DND-41 (cell line): ENCODE results near the gene CLASP1.

Source experiments
- ATAC-seq: fragments of 200-7000 bp; cut with Tn5 transposase; 3 replicates; pipeline ENCODE4 v1.9.1; 2021; ENCODE audit warnings: low read depth; ENCODE audit not compliant: insufficient read depth
- DNase-seq: peaks from one replicate; pipeline ENCODE4 v3.0.0-alpha.2; 2020
- H2AFZ ChIP-seq: 2 replicates; pipeline ENCODE4 v1.6.0; 2012; ENCODE audit warnings: low read depth, low read length
- H3K27ac ChIP-seq: 2 replicates; pipeline ENCODE4 v1.5.1; 2012; ENCODE audit warnings: low read length, inconsistent platforms
- H3K27me3 ChIP-seq: fragments of 200-600 bp; sonication (generic); 2 replicates; pipeline ENCODE4 v1.6.0; 2012; ENCODE audit warnings: low read length, mild to moderate bottlenecking, inconsistent platforms; ENCODE audit not compliant: insufficient read depth, poor library complexity
- H3K36me3 ChIP-seq: 2 replicates; pipeline ENCODE4 v1.5.1; 2012; ENCODE audit warnings: low read length, inconsistent platforms; ENCODE audit not compliant: insufficient read depth
- H3K4me1 ChIP-seq: 2 replicates; pipeline ENCODE4 v1.5.1; 2012; ENCODE audit warnings: mild to moderate bottlenecking, low read length; ENCODE audit not compliant: insufficient read depth
- H3K4me2 ChIP-seq: 2 replicates; pipeline ENCODE4 v1.6.0; 2012; ENCODE audit warnings: mild to moderate bottlenecking, moderate library complexity, low read length, inconsistent platforms; ENCODE audit not compliant: insufficient read depth
- H3K4me3 ChIP-seq, 2 experiments: fragments of 200-600 bp in 1 of 2; shearing (Covaris generic) in 1 of 2; 2 replicates each; pipeline ENCODE4 v1.5.1; 2012 to 2016; ENCODE audit warnings: inconsistent platforms in 2 of 2, low read length in 2 of 2, mild to moderate bottlenecking in 2 of 2, low read depth in 1 of 2, moderate library complexity in 1 of 2
- H3K79me2 ChIP-seq: 2 replicates; pipeline ENCODE4 v1.6.0; 2012; ENCODE audit warnings: low read length, inconsistent platforms; ENCODE audit not compliant: insufficient read depth
- H3K9ac ChIP-seq: 2 replicates; pipeline ENCODE4 v1.6.0; 2012; ENCODE audit warnings: low read depth, mild to moderate bottlenecking, inconsistent platforms, low read length, moderate library complexity
- H3K9me3 ChIP-seq: 2 replicates; pipeline ENCODE4 v1.5.1; 2012; ENCODE audit warnings: low read length, moderate library complexity, mild to moderate bottlenecking, inconsistent platforms; ENCODE audit not compliant: insufficient read depth, severe bottlenecking
- H4K20me1 ChIP-seq: 2 replicates; pipeline ENCODE4 v1.6.0; 2012; ENCODE audit warnings: low read length; ENCODE audit not compliant: insufficient read depth
- EZH2 ChIP-seq: IDR thresholded peaks from 3 replicates; pipeline ENCODE4 v1.6.1; 2012; ENCODE audit warnings: borderline replicate concordance, low read depth, mild to moderate bottlenecking, moderate library complexity, low read length, inconsistent platforms; ENCODE audit not compliant: severe bottlenecking
- TF ChIP-seq, protein P1 (sequence below): IDR thresholded peaks from 2 replicates; pipeline ENCODE4 v1.5.1; 2012; ENCODE audit warnings: borderline replicate concordance, low read length, moderate library complexity, mild to moderate bottlenecking; ENCODE audit not compliant: poor library complexity, severe bottlenecking; ENCODE audit errors: extremely low read depth

CLASP1 gene

DNA sequence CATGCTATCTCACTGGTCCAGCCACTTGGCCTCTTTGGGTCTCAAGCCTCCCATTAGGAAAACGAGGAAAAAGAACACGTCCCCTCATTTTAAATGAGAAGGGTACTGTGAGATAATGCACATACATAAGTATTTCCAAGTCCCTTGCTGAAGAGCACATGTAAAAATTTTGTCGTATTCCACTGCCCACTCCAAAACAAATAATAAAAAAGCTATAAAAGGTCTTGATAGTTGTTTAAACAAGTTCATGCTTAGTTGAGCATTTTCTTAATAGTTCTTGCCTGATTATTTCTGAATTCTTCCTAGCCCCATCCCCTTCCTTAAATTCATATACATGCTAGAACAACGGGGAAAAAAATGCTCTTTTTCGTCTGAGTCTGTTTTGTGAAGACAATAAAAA is 228.8 kb downstream of the CLASP1 start:
- Histone ChIP-seq H3K4me1 (no peaks in the 10 kb centered on the region), H4K20me1 (peaks cover 4% of the 10 kb centered on the region; the same call in 1 of the 2 replicates), H3K4me3 (no peak overlapping the region), H3K36me3 (peaks cover 60% of the 10 kb centered on the region), H3K27ac (no peak overlapping the region), H3K9me3 (no peaks in the 10 kb centered on the region), H3K79me2 (no peaks in the 10 kb centered on the region), H3K9ac (no peak overlapping the region), H3K4me2 (no peak overlapping the region), H2AFZ (no peak overlapping the region), H3K27me3 (no peaks in the 10 kb centered on the region)
- DNase-seq (no peak), ATAC-seq (no peak)
- TF ChIP-seq, protein P1, sequence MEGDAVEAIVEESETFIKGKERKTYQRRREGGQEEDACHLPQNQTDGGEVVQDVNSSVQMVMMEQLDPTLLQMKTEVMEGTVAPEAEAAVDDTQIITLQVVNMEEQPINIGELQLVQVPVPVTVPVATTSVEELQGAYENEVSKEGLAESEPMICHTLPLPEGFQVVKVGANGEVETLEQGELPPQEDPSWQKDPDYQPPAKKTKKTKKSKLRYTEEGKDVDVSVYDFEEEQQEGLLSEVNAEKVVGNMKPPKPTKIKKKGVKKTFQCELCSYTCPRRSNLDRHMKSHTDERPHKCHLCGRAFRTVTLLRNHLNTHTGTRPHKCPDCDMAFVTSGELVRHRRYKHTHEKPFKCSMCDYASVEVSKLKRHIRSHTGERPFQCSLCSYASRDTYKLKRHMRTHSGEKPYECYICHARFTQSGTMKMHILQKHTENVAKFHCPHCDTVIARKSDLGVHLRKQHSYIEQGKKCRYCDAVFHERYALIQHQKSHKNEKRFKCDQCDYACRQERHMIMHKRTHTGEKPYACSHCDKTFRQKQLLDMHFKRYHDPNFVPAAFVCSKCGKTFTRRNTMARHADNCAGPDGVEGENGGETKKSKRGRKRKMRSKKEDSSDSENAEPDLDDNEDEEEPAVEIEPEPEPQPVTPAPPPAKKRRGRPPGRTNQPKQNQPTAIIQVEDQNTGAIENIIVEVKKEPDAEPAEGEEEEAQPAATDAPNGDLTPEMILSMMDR = no peak
- TF ChIP-seq EZH2 = no peak

DNA sequence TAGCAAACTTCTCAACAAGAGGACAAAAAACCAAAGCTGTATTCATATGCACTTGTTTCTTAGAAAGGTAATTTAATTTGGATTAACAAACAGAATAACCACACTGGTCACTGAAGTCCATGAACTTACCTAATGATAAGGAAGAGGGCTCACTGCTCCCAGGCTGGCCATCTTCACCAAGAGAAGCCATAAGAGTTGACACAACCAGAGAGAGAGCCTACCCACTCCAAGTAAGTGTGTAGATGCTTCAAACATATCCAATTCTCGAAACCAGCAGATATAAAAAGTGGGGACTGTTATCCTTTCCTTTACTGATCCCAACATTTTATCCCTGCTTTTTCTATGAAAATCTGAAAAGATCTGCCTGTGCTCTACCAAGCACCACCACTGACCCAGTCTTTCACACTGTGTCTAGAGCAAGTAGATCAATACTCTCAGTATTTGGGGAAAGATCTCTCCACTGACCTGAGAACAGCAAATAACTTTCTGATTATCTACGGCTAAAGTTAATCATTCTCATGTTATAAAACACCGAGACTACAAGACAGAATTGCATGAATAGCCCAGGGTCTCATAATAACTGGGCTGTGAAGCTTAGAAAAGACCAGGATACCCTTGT is 230.1 kb downstream of the CLASP1 start:
- DNase-seq (no peak), ATAC-seq (no peak)
- Histone ChIP-seq H3K79me2 (no peaks in the 10 kb centered on the region), H3K9ac (no peak overlapping the region), H4K20me1 (peaks cover 4% of the 10 kb centered on the region; the same call in 1 of the 2 replicates), H3K4me3 (no peak overlapping the region), H3K36me3 (peaks cover 62% of the 10 kb centered on the region), H3K27ac (no peak overlapping the region), H3K4me2 (no peak overlapping the region), H3K9me3 (no peaks in the 10 kb centered on the region), H3K27me3 (no peaks in the 10 kb centered on the region), H2AFZ (no peak overlapping the region), H3K4me1 (no peaks in the 10 kb centered on the region)
- TF ChIP-seq, protein P1 = no peak
- no peak for TF ChIP-seq EZH2

- no peaks in the 10 kb centered on the region for H3K27me3 ChIP-seq
- H3K9ac ChIP-seq = no peak overlapping the region
- no peak for DNase-seq
- H3K27ac ChIP-seq = no peak overlapping the region
- H3K4me2 ChIP-seq = no peak overlapping the region
- H3K79me2 ChIP-seq = no peaks in the 10 kb centered on the region
- no peak for TF ChIP-seq EZH2
- TF ChIP-seq, protein P1 = no peak
- H4K20me1 ChIP-seq = peaks cover 4% of the 10 kb centered on the region; the same call in 1 of the 2 replicates
- H3K36me3 ChIP-seq = peaks cover 60% of the 10 kb centered on the region
- no peak overlapping the region for H3K4me3 ChIP-seq
- no peaks in the 10 kb centered on the region for H3K9me3 ChIP-seq
- no peaks in the 10 kb centered on the region for H3K4me1 ChIP-seq
- H2AFZ ChIP-seq = no peak overlapping the region
- no peak for ATAC-seq
Measured at GRCh38 chr2:121418494-121419058, 230.7 kb downstream of the CLASP1 start.
